Midbrain (tissue), 1 donor: Measurements from ENCODE around the gene MGST3.
A peak's percentile ranks its signal among the peaks of the same experiment; 100 is the strongest.
"Not testable (repeated sequence)": the region's sequence is repeated elsewhere in the genome, so short reads cannot be mapped to it uniquely, and the experiment has no call there.

Source experiments
- DNase-seq: peaks from one replicate; lab custom pipeline; 2025; lab: John Stamatoyannopoulos, UW

The MGST3 gene

DNA sequence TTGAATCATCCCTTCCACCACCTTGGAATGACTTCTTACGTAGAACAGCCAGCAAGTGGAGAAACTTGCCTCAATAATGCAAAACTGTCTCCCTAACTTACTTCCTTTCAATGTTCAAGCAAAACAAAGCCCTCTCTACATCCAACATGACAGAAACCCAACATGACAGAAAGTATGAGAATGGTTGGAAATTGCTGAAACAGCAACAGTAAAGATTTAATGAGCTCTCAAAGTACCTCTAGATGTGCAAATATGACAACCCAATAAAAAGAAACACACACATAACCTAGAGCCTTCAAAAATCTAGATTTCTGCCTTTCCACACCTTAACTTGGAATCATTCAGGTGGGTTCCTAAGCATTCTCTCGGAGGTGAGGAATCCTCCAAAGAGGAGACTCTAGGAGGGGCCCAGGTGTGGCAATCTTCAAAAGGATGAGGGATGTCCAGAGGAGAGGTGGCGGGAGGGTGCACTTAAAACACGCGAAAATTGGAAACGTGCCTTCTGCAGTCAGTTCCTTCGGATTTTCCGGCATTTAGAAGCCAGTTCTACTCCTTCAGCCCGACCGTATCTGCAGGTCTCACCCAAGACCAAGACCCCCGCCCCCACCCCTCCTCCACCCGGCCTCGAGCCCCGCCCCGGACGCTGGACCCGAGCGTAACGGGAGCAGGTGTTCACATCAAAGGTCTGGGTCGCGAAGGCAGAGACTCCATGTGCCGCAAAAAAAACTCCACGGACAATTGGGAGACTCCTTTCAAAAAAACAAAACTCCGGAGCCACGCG, 996 bp upstream of the MGST3 start:
- DNase-seq: no peak

DNA sequence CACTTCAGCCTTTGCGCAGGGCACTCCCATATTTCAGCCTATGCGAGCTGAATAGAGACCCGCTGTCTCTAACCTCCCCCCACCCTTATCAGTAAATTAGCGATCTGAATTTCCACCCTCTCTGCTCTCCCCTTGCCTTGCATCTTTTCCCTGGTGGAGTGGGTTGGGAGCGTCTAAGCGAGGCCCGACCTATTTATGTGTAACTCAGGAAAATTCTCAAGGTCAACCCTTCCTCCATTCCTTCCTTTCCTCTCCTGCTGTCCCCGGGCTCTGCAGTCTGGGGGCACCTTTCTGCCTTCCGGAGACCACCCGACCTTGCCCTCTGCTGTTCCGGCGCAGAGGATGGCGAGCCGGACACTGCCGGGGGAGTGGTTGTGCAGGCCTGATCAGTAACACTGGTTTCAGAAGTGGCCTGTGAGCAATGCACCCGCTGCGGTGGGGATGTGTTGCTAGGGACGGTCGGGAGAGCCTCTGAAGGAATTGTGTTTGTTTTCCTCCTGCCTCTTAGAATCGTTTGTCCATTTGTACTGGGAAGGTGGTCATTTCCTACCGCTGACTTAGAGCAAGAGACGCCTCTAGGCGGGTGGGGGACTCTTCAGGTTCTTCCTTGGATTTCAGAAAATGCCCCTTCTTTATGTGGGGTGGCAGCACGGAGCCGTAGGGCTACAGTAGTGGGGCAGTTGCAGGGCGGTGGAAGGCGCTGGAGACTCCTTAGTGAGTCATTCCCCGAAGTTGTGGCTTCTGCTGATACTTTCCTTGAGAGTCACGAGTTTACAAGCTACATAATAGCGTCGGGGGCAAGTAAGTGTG, 513 bp downstream of the MGST3 start:
- peak; percentile 33 for DNase-seq

DNA sequence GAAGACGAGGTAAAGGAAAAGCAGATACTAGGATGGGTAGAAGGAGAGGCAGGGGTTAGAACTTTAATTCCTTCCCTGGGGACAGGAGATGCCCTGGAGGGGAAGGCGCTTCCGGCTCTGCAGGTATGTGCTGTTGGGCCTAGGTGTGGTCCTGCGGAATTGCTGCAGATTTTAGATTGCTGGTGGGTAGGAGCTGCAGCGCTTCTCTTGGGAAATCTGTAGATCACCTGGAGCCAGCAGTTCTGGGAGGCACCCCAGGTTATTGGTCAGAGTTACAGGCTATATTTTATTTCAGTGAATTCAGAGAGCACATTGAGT, 1.1 kb downstream of the MGST3 start:
- DNase-seq: no peak

DNA sequence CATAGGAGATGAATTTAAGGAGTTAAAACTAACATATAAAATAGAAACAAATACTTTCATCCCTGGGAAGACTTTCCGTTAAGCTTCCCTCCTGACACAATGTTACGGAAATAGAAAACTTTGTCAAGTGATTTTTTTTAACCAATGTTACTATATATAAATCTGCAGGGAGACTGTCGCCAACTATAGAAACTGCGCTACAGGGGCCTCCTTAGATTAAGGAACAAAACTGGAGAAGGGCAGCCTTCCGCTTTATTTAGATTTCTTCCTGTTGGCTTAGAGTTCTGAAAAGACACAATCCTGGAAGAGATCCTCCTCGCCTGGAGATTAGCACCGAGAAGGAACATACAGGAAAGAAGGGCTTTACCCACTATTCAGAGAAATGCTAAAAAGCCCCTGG, 1.5 kb downstream of the MGST3 start:
- no peak for DNase-seq

DNA sequence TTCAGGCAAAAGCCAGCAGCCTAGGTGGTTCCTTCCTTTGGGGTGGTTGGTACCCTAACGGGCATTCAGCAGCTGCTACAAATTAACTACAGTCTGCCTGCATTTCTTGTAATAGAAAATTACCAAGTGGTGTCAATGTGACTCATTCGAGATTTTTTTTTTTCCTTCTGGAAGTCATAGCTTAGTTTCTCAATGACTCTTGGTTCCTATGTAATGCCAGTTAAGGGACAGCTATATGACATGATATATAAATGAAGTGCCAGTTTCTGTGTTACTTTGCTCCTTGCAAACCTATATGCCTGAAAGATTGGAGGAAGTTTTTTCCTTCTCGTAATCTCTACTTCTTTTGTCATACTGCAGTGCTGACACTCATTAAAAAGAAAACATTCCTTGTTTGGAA, 2.6 kb downstream of the MGST3 start:
- no peak for DNase-seq

DNA sequence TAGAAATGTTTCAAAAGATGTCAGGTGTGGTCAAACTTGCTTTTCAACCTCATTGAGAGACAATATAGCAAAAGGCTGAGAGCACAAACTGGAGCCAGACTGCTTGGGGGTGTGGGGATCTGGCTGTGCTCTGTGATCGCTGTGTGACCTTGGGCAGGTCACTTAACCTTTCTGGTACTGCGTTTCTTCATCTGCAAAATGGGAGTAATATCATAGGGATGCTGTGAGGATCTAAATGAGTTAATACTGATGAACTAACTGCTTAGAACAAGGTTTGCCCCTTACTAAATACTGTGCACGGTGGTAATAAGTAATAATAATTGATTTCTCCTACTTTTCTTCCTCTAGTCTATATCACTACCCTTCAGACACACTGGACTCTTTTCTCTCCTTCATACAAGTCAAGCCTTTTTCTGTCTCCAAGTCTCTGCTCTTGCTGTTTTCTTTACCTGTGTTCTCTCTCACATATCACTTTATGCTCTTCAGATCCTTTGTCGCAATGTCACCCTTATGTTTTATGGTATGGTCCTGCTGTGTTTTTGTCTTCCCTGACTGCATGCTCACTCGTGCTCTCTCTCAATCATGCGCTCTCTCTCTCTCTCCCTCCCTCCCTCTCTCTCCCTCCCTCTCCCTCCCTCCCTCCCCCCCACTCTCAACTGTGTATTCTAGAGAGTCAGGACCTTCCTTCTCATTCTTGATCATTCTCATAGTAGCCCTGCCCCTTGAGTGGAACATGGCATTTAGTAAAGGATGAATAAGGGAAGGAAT, 3.3 kb downstream of the MGST3 start:
- DNase-seq: peak; percentile 36

DNA sequence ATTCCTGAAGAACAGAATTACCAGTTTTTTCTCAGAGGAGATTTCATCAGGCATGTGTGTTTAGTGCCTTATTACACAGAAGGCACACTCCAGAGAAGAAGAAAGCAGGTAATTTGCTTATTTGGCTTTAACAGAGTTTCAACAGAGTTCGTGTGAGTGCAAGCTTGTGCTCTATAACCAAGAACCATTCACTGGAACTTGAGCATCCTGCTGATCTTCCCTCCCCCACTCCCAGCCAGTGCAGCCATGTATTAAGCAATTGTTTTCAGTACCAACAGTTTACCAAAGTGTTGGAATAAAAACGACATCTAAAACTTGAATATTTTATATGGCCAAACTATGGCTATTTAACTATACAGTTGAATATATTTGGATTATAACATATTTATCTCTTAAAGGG, 4.3 kb downstream of the MGST3 start:
- DNase-seq: peak; percentile 51

DNA sequence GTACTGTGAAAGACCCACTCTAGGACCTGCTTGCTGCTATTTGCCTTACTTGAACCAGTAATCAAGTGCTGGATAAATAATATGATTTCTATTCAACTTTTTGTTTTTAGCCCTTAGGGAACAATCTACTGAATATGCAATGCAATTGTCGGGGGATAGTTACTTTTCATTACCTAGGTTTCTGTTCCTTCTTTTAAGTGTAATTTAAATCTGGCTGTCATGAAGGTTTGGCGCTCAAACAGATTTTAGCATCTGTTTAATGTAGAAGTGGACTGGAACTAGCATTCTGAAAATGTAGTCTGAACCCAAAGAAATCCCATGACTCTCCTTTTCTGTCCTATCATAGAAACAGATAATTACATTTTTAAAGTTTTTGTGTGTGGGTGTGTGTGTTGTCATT, 4.8 kb downstream of the MGST3 start:
- no peak for DNase-seq

DNA sequence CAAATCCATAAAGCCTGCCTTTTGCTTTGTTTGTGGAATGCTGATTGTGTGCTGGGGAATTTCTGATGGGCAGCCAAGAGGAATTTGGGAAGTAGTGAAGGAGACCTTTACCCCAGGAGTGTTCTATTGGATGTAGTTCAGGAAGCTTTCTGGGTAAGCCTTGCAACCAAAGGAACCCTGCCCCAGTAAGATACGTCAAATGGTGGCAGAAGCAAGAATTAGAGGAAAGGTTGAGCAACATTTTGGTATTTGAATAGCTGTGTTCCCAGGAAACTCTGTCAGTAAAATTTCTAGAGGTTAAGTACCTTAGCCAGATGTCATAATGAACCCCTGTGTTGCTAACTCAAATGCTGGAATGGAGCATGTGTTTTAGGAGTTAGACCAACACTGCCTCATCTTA, 6.4 kb downstream of the MGST3 start:
- peak; percentile 44 for DNase-seq

DNA sequence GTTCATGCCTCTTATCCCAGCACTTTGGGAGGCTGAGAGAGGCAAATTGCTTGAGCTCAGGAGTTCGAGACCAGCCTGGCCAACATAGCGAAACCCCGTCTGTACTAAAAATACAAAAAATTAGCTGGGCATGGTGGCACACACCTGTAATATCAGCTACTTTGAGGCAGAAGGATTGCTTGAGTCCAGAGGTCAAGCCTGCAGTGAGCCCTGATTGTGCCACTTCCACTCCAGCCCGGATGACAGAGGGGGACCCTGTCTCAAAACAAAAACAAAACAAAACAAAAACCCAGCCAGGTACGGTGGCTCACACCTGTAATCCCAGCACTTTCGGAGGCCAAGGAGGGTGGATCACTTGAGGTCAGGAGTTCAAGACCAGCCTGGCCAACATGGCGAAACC, 7.2 kb downstream of the MGST3 start:
- not testable (repeated sequence) for DNase-seq

DNA sequence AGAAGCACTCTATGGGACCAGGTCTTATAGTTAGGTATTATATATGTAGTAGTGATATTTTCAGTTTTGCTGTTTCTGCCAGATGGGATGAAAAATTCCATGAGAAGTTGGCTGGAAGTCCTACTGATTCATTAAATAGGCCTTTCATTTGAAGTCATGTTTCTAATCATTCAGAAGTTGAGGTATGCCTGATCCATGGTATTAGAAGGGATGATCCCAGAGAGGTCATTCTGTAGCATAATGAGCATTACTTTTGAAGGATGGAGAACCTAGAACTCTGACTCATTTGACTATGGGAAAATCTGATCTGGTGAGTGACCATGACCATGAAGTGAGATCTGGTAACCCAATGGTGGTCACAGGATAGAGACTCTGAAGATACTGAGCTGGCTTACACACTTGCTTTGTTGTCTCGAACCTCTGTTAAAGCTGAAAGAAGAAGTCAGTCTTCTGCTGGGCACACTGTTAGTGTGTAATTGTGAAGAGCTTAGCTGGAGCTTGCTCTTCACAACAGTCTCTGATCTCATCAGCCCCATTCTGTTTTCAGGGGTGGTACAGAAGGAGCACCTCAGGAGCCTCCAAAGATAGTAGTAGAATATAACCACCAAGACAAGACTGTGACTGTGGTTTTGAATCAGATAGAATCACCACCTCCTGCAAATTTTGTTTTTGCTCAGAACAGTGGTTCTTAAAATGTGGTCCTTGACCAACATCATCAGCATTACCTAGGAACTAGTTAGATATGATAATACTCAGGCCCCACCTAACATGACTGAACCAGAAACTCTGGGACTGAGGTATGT, 9.0 kb downstream of the MGST3 start:
- no peak for DNase-seq

DNA sequence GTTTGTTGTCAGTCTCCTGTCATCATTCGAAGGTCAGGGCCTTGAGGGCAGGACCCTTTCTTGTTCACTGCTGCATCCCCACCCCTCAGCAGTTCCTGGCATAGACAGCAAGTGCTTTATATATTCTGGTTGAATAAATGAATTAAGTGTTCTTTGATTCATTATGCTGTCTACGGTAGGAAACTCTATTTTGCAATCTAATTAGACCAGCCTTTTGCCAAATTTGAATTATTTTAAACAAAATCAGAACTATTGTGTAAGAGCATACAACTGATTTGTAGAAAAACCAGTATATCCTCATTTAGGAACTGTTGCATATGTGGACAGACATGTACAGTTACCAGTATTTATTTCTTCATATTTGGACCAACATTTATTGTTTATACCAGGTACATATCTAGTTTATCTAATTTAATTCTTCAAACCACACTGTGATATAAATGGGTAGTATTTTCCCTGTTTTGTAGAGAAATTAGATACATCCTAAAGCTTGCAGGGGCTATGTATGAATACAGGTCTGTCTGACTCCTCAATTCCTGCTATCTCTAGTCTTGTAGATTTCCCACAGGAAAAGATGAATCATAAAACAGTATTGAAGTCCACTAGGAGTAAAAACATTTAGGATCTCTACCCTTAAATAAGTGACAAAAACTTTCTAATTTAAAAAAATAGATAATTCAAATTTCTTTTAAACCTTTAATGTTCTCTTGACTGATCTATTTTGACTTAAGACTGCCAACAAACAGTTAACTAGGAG, 10.4 kb downstream of the MGST3 start:
- no peak for DNase-seq

DNA sequence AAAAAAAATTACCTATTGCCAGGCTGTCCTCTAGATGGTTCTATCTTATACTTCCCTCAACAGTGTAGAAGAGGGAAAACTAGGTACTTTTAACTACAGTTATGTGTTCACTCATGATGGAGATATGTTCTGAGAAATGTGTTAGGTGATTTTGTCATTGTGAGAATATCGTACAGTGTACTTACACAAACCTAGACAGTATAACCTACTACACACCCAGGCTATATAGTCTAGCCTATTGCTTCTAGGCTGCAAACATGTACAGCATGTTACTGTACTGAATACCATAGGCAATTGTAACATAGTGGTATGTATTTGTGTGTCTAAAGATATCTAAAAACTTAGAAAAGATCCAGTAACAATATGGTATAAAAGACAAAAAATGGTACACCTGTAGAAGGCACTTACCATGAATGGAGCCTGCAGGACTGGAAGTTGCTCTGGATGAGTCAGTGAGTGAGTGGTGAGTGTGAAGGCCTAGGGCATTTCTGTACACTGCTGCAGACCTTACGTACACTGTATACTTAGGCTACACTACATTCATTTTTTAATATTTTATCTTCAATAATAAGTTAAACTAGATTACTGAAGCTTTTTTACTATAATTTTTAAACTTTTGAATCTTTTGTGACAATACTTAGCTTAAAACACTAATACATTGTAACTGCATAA, 13.2 kb downstream of the MGST3 start:
- DNase-seq: no peak

DNA sequence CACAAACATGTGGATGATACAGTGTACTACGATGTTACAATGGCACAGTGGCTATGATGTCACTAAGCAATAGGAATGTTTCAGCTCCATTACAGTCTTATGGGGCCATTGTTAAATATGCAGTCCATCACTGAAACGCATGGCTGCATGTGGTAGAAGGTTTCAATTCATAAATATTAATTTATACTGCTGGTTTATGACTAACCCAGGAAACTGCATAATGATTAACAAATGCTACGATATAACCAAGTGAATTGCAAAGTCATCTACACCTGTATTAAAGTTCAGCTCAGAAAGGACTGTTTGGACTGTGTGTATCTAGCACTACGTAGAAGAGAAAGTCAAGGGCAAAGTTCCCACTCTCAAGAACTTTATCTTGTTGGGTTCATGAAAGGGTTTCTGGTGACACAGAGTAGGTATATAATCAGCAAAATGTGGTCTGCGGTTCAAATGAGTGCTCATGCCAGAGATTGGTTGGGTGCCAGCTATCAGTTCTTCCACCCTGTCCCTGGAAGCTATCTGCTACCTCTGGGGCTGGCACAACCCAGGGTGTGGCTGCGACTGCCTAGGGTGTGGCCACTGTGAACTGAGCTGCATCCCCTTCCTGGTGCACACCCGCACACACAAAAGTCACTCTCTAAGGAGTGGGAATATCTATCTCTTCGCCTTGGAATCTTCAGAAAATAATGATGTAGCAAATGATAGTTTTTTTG, 14.8 kb downstream of the MGST3 start:
- no peak for DNase-seq

DNA sequence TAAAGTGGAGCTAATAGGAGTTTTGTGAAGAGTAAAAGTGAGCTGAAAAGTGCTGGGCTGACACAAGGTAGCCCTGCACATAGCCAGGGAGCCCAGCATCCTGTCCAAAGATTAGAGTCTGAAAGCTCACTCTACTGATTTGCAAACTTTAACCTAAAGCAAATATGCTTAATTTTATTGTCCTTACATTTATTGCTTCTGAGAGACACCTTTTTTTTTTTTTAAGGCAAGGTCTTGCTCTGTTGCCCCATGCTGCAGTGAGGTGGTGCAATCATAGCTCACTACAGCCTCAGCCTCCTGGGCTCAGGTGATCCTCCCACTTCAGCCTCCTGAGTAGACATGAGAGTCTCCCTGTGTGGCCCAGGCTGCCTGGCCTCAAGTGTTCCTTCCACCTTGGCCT, 16.5 kb downstream of the MGST3 start:
- no peak for DNase-seq

DNA sequence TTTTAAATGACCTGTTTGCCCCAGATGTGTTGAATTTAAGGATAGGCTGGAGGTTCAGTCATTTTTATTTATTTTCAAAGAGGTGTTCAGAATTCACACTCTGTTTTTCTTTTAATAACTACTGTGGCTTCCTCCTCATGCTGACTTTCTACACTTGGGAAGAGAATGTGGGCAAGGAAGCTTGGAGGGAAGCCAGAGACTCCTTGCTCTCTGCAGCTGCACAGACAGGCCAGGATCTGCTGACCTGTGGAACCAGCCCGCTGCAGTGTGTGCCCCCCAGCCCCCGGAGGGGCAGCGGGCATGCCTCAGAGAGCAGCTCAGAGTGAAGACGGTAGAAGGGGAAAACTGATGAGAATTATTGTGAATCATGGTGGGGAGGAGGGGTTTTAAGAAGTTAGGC, 16.9 kb downstream of the MGST3 start:
- DNase-seq: no peak

DNA sequence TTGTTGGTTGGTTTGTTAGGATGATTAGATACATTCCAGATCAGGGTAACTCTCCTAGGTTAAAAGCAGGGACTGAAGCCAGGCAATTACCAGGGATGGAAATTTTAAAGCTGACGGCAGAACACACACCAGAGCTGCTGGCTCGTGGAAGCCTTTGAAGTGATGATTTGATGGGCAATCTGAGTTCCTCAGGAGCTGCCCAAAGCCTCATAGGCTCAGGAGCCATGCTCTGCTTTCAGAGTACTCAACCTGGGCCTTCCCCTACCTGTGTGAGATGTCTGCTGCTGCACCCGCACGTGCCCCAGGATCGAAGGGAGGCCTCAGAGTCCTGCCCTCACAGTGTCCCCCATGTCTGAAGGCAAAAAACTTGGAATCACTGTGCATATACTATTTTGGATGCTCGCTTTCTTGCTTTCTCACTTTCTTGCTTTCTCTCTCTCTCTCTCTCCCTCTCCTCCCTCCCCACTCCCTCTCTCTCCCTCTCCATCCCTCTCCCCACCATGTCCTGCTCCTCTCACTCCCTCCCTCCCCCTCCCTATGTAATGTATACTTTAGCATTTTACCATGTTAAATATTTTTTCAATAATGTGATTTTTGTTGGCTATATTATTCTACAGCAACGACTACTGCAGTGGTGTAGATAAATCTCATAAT, 18.0 kb downstream of the MGST3 start:
- no peak for DNase-seq

DNA sequence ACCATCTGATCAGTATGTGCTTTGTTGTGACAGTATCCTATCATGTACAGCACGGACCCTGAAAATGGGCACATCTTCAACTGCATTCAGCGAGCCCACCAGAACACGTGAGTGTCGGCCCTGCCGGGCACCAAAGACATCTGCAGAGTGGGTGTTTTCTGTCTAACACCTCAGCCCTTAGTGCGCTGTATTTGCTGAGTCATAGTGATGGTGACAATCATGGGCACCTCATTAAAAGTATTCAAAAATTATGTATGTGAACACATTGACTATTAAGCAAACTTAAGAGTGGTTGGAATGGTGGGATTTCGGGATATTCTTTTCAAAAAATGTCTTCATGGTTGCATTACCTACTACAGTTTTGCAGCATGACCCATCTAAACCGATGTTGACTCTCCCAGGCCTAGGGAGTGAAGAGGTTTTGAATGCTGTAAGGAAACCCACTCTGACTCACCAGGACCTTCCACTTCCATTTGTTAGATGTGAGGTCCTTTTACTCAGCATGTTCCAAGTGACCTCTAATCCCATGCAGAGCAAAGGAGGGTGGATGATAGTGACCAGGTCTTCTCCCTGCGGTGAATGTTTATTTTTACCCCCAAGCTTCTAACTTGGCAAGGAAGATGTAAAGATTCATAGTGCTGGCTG, 20.1 kb downstream of the MGST3 start:
- no peak for DNase-seq
